Measurements from ENCODE around the gene TTLL5.

Gene TTLL5

GRCh38 chr14:75827331-75827730, 166.3 kb downstream of the TTLL5 start:
- no peak for TF ChIP-seq JUND (IDR thresholded peaks at IDR 0.05; ENCODE audit: low read depth)
- in situ Hi-C loops (cut with HindIII; ENCODE audit: low pct_unique_long_range_greater_than_20kb, low sequenced_read_pairs) = no loop called here

GRCh38 chr14:75829316-75829715, 168.3 kb downstream of the TTLL5 start:
- in situ Hi-C loops (cut with HindIII; ENCODE audit: low pct_unique_long_range_greater_than_20kb, low sequenced_read_pairs) = no loop called here
- DNase-seq (ENCODE audit: low read depth in 1 of 2, low spot score in 1 of 2) = no peak
- TF ChIP-seq JUND (IDR thresholded peaks at IDR 0.05; ENCODE audit: low read depth) = no peak

More at GRCh38 chr14:75827331-75827730, 166.3 kb downstream of the TTLL5 start:
- DNase-seq (ENCODE audit: low read depth in 1 of 2, low spot score in 1 of 2) = no peak

GRCh38 chr14:75831455-75831854, 170.4 kb downstream of the TTLL5 start:
- no peak for TF ChIP-seq JUND (IDR thresholded peaks at IDR 0.05; ENCODE audit: low read depth)

GRCh38 chr14:75831952-75832351, 170.9 kb downstream of the TTLL5 start:
- in situ Hi-C loops (cut with HindIII; ENCODE audit: low pct_unique_long_range_greater_than_20kb, low sequenced_read_pairs) = no loop called here
- TF ChIP-seq JUND (IDR thresholded peaks at IDR 0.05; ENCODE audit: low read depth) = 0 out of 2 replicates have a peak, but pooled peaks have one; percentile 55
- DNase-seq (ENCODE audit: low read depth in 1 of 2, low spot score in 1 of 2) = peak; percentile 46 to 98

More at GRCh38 chr14:75831455-75831854, 170.4 kb downstream of the TTLL5 start:
- DNase-seq (ENCODE audit: low read depth in 1 of 2, low spot score in 1 of 2) = peak in 1 of 2 experiments; percentile 95
- in situ Hi-C loops (cut with HindIII; ENCODE audit: low pct_unique_long_range_greater_than_20kb, low sequenced_read_pairs) = no loop called here

GRCh38 chr14:75832621-75833297, 171.7 kb downstream of the TTLL5 start:
- peak in 1 of 2 experiments; percentile 56 for DNase-seq (ENCODE audit: low read depth in 1 of 2, low spot score in 1 of 2)
- in situ Hi-C loops (cut with HindIII; ENCODE audit: low pct_unique_long_range_greater_than_20kb, low sequenced_read_pairs) = no loop called here
- TF ChIP-seq JUND (IDR thresholded peaks at IDR 0.05; ENCODE audit: low read depth) = no peak

GRCh38 chr14:75833326-75834020, 172.4 kb downstream of the TTLL5 start:
- no peak for DNase-seq (ENCODE audit: low read depth in 1 of 2, low spot score in 1 of 2)
- TF ChIP-seq JUND (IDR thresholded peaks at IDR 0.05; ENCODE audit: low read depth) = no peak
- in situ Hi-C loops (cut with HindIII; ENCODE audit: low pct_unique_long_range_greater_than_20kb, low sequenced_read_pairs) = no loop called here

- TF ChIP-seq JUND (IDR thresholded peaks at IDR 0.05; ENCODE audit: low read depth) = no peak
These were observed 174.2 kb downstream of the TTLL5 start for GRCh38 chr14:75835156-75835725.

GRCh38 chr14:75835737-75836136, 174.7 kb downstream of the TTLL5 start:
- no peak for TF ChIP-seq JUND (IDR thresholded peaks at IDR 0.05; ENCODE audit: low read depth)
- in situ Hi-C loops (cut with HindIII; ENCODE audit: low pct_unique_long_range_greater_than_20kb, low sequenced_read_pairs) = no loop called here
- DNase-seq (ENCODE audit: low read depth in 1 of 2, low spot score in 1 of 2) = no peak

More at GRCh38 chr14:75835156-75835725, 174.2 kb downstream of the TTLL5 start:
- in situ Hi-C loops (cut with HindIII; ENCODE audit: low pct_unique_long_range_greater_than_20kb, low sequenced_read_pairs) = no loop called here
- no peak for DNase-seq (ENCODE audit: low read depth in 1 of 2, low spot score in 1 of 2)

- no peak for DNase-seq (ENCODE audit: low read depth in 1 of 2, low spot score in 1 of 2)
- no peak for TF ChIP-seq JUND (IDR thresholded peaks at IDR 0.05; ENCODE audit: low read depth)
- in situ Hi-C loops (cut with HindIII; ENCODE audit: low pct_unique_long_range_greater_than_20kb, low sequenced_read_pairs) = no loop called here
These were observed 176.2 kb downstream of the TTLL5 start for GRCh38 chr14:75837151-75837787.

GRCh38 chr14:75840911-75841310, 179.9 kb downstream of the TTLL5 start:
- no peak for DNase-seq (ENCODE audit: low read depth in 1 of 2, low spot score in 1 of 2)
- no peak for TF ChIP-seq JUND (IDR thresholded peaks at IDR 0.05; ENCODE audit: low read depth)
- in situ Hi-C loops (cut with HindIII; ENCODE audit: low pct_unique_long_range_greater_than_20kb, low sequenced_read_pairs) = no loop called here

- peak in 1 of 2 experiments; percentile 65 for DNase-seq (ENCODE audit: low read depth in 1 of 2, low spot score in 1 of 2)
- TF ChIP-seq JUND (IDR thresholded peaks at IDR 0.05; ENCODE audit: low read depth) = no peak
- in situ Hi-C loops (cut with HindIII; ENCODE audit: low pct_unique_long_range_greater_than_20kb, low sequenced_read_pairs) = no loop called here
These were observed 181.5 kb downstream of the TTLL5 start for GRCh38 chr14:75842551-75842950.

GRCh38 chr14:75844486-75844885, 183.4 kb downstream of the TTLL5 start:
- TF ChIP-seq JUND (IDR thresholded peaks at IDR 0.05; ENCODE audit: low read depth) = no peak
- no peak for DNase-seq (ENCODE audit: low read depth in 1 of 2, low spot score in 1 of 2)
- in situ Hi-C loops (cut with HindIII; ENCODE audit: low pct_unique_long_range_greater_than_20kb, low sequenced_read_pairs) = no loop called here

Measured in T47D (cell line).